Neural progenitor cell (in vitro differentiated cells): ENCODE measurements around the gene GALNT2. TPM values are rescaled to one million over a fixed set of nuclear protein-coding genes. Genes with fewer than 3 reads are reported as not detected.

Source experiments
- DNase-seq: peaks from one replicate; pipeline ENCODE4 v3.0.0-alpha.2; 2016; ENCODE audit warnings: low spot score
- H2AFZ ChIP-seq: fragments of 200-600 bp; sonication (generic); replicated peaks from 2 replicates; pipeline ENCODE4 v1.6.1; 2016; ENCODE audit warnings: antibody characterized with exemption
- H3F3A ChIP-seq: fragments of 200-600 bp; sonication (generic); 2 replicates; pipeline ENCODE4 v1.6.1; 2016; ENCODE audit warnings: antibody characterized with exemption, low read depth
- H3K27ac ChIP-seq: fragments of 200-600 bp; sonication (generic); 2 replicates; pipeline ENCODE4 v1.5.1; 2016; ENCODE audit warnings: mild to moderate bottlenecking
- H3K27me3 ChIP-seq: fragments of 200-600 bp; sonication (generic); 2 replicates; pipeline ENCODE4 v1.6.1; 2016; ENCODE audit warnings: mild to moderate bottlenecking, moderate library complexity
- H3K36me3 ChIP-seq: fragments of 200-600 bp; sonication (generic); 2 replicates; pipeline ENCODE4 v1.5.1; 2016
- H3K4me1 ChIP-seq: fragments of 200-600 bp; sonication (generic); 2 replicates; pipeline ENCODE4 v1.6.1; 2016; ENCODE audit warnings: mixed run types
- H3K4me2 ChIP-seq: fragments of 200-600 bp; sonication (generic); 2 replicates; pipeline ENCODE4 v1.6.1; 2016
- H3K4me3 ChIP-seq: fragments of 200-600 bp; sonication (generic); 2 replicates; pipeline ENCODE4 v1.5.1; 2016
- H3K79me2 ChIP-seq: fragments of 200-600 bp; sonication (generic); 2 replicates; pipeline ENCODE4 v1.6.1; 2016; ENCODE audit warnings: low read depth
- H3K9ac ChIP-seq: fragments of 200-600 bp; sonication (generic); 2 replicates; pipeline ENCODE4 v1.6.1; 2016
- H3K9me3 ChIP-seq: fragments of 200-600 bp; sonication (generic); 2 replicates; pipeline ENCODE4 v1.5.1; 2016; ENCODE audit warnings: low read depth
- H4K20me1 ChIP-seq: fragments of 200-600 bp; sonication (generic); 2 replicates; pipeline ENCODE4 v1.6.1; 2016; ENCODE audit warnings: low read depth
- H3K27ac Mint-ChIP-seq: 3 replicates; pipeline ENCODE4 v1.8.0; 2021; ENCODE audit warnings: mixed read lengths
- H3K27me3 Mint-ChIP-seq: 2 replicates; pipeline ENCODE4 v1.8.0; 2022; ENCODE audit warnings: low read depth, mild to moderate bottlenecking, inconsistent platforms, moderate library complexity, mixed read lengths; ENCODE audit not compliant: insufficient read depth
- H3K36me3 Mint-ChIP-seq: 3 replicates; pipeline ENCODE4 v1.8.0; 2021; ENCODE audit warnings: mixed read lengths
- H3K4me1 Mint-ChIP-seq: 3 replicates; pipeline ENCODE4 v1.8.0; 2021; ENCODE audit warnings: mixed read lengths
- H3K4me3 Mint-ChIP-seq: 3 replicates; pipeline ENCODE4 v1.8.0; 2021; ENCODE audit warnings: mild to moderate bottlenecking, moderate library complexity, mixed read lengths
- H3K9me3 Mint-ChIP-seq: 3 replicates; pipeline ENCODE4 v1.8.0; 2020; ENCODE audit warnings: mixed read lengths
- CTCF ChIP-seq: fragments of 200-600 bp; sonication (generic); IDR thresholded peaks from 2 replicates; pipeline ENCODE4 v1.5.1; 2017; ENCODE audit warnings: antibody characterized with exemption, mild to moderate bottlenecking
- EZH2 ChIP-seq: fragments of 200-600 bp; sonication (generic); IDR thresholded peaks from 2 replicates; pipeline ENCODE4 v1.6.1; 2017; ENCODE audit warnings: antibody characterized with exemption, mild to moderate bottlenecking, moderate library complexity
- EZH2phosphoT487 ChIP-seq: fragments of 200-600 bp; sonication (generic); IDR thresholded peaks from 2 replicates; pipeline ENCODE4 v1.6.1; 2017; ENCODE audit warnings: antibody characterized with exemption
- total RNA-seq: library from RNA; depleted of rRNA; stranded (reverse); fragments of >200 nt; gene quantifications from 2 replicates; pipeline ENCODE4 v1.2.3, GENCODE V29; 2015; ENCODE audit warnings: low replicate concordance

GALNT2 gene
- total RNA-seq, 1 donor from 2014 or later: 37.6 TPM

GRCh38 chr1:230145953-230146476, 79.0 kb downstream of the GALNT2 start:
- H3K4me1 ChIP-seq: peaks cover 45% of the 10 kb centered on the region
- Mint-ChIP-seq H3K4me1 (peaks cover 79% of the 10 kb centered on the region), H3K36me3 (peaks cover 2% of the 10 kb centered on the region), H3K27ac (peak overlapping the region; percentile 51), H3K4me3 (no peak overlapping the region), H3K27me3 (peaks cover 16% of the 10 kb centered on the region), H3K9me3 (no peaks in the 10 kb centered on the region)
- peaks cover 8% of the 10 kb centered on the region for H3F3A ChIP-seq
- no peaks in the 10 kb centered on the region for H3K9me3 ChIP-seq
- H2AFZ ChIP-seq: no peak overlapping the region
- TF ChIP-seq EZH2phosphoT487 (no peak), CTCF (no peak), EZH2 (no peak)
- no peak overlapping the region for H3K4me3 ChIP-seq
- no peaks in the 10 kb centered on the region for H3K27me3 ChIP-seq
- no peak for DNase-seq
- no peaks in the 10 kb centered on the region for H3K36me3 ChIP-seq
- no peak overlapping the region for H3K4me2 ChIP-seq
- no peak overlapping the region for H3K27ac ChIP-seq
- peaks cover 100% of the 10 kb centered on the region for H4K20me1 ChIP-seq
- peaks cover 55% of the 10 kb centered on the region for H3K79me2 ChIP-seq
- no peak overlapping the region for H3K9ac ChIP-seq

- Mint-ChIP-seq H3K4me1 (peaks cover 79% of the 10 kb centered on the region), H3K9me3 (no peaks in the 10 kb centered on the region), H3K36me3 (peaks cover 2% of the 10 kb centered on the region), H3K27me3 (peaks cover 15% of the 10 kb centered on the region), H3K27ac (no peak overlapping the region), H3K4me3 (no peak overlapping the region)
- no peak overlapping the region for H3K9ac ChIP-seq
- no peak overlapping the region for H2AFZ ChIP-seq
- no peak overlapping the region for H3K27ac ChIP-seq
- H3K4me2 ChIP-seq: no peak overlapping the region
- no peaks in the 10 kb centered on the region for H3K9me3 ChIP-seq
- TF ChIP-seq EZH2 (no peak), EZH2phosphoT487 (no peak), CTCF (no peak)
- peaks cover 45% of the 10 kb centered on the region for H3K4me1 ChIP-seq
- peaks cover 62% of the 10 kb centered on the region for H3K79me2 ChIP-seq
- H3K27me3 ChIP-seq: no peaks in the 10 kb centered on the region
- no peak for DNase-seq
- H3K4me3 ChIP-seq: no peak overlapping the region
- peaks cover 100% of the 10 kb centered on the region for H4K20me1 ChIP-seq
- H3K36me3 ChIP-seq: no peaks in the 10 kb centered on the region
- peaks cover 8% of the 10 kb centered on the region for H3F3A ChIP-seq
Measured at GRCh38 chr1:230146709-230147108, 79.7 kb downstream of the GALNT2 start.

GRCh38 chr1:230147253-230148125, 80.5 kb downstream of the GALNT2 start:
- Mint-ChIP-seq H3K27me3 (peaks cover 15% of the 10 kb centered on the region), H3K27ac (peak overlapping the region; percentile 87), H3K9me3 (no peaks in the 10 kb centered on the region), H3K4me3 (no peak overlapping the region), H3K4me1 (peaks cover 83% of the 10 kb centered on the region), H3K36me3 (peaks cover 4% of the 10 kb centered on the region)
- Histone ChIP-seq H3K79me2 (peaks cover 69% of the 10 kb centered on the region), H3F3A (peaks cover 3% of the 10 kb centered on the region), H3K4me3 (no peak overlapping the region), H3K4me1 (peaks cover 45% of the 10 kb centered on the region), H4K20me1 (peaks cover 100% of the 10 kb centered on the region), H2AFZ (no peak overlapping the region), H3K9me3 (no peaks in the 10 kb centered on the region), H3K27ac (no peak overlapping the region), H3K36me3 (no peaks in the 10 kb centered on the region), H3K9ac (no peak overlapping the region), H3K4me2 (no peak overlapping the region), H3K27me3 (no peaks in the 10 kb centered on the region)
- TF ChIP-seq EZH2 (no peak), CTCF (no peak), EZH2phosphoT487 (no peak)
- no peak for DNase-seq
